ENCODE data around the gene RHOJ.

Gene RHOJ

DNA sequence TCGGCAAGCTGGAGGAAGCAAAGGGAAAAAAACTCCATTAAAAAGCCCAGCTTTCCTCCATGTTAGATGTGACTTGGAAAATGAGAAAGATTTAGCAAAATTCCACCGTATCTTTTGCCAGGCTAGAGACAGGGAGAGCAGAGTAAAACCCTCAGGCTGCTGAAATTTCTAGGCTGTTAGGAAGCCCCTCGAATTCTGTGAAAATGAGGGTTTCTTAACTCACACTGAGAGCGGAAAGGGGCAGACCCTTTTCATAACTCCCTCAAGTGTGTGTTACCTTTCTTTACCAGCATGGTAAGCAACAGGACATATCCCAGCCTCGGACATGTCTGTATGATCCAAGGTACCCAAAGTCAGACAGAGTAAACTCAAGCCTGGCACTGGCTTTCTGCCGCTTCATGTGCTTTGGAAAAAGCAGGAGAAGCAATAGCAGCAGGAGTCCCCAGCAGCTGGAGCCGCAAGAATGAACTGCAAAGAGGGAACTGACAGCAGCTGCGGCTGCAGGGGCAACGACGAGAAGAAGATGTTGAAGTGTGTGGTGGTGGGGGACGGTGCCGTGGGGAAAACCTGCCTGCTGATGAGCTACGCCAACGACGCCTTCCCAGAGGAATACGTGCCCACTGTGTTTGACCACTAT lies at the start of gene RHOJ:
Gene RHOJ (plus strand): TSS at position 37 of the 637 bp plus-strand sequence. CDS start 427 bp downstream, at position 464.
- TF ChIP-seq, protein P1, sequence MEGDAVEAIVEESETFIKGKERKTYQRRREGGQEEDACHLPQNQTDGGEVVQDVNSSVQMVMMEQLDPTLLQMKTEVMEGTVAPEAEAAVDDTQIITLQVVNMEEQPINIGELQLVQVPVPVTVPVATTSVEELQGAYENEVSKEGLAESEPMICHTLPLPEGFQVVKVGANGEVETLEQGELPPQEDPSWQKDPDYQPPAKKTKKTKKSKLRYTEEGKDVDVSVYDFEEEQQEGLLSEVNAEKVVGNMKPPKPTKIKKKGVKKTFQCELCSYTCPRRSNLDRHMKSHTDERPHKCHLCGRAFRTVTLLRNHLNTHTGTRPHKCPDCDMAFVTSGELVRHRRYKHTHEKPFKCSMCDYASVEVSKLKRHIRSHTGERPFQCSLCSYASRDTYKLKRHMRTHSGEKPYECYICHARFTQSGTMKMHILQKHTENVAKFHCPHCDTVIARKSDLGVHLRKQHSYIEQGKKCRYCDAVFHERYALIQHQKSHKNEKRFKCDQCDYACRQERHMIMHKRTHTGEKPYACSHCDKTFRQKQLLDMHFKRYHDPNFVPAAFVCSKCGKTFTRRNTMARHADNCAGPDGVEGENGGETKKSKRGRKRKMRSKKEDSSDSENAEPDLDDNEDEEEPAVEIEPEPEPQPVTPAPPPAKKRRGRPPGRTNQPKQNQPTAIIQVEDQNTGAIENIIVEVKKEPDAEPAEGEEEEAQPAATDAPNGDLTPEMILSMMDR (IDR thresholded peaks at IDR 0.05), result no peak

DNA sequence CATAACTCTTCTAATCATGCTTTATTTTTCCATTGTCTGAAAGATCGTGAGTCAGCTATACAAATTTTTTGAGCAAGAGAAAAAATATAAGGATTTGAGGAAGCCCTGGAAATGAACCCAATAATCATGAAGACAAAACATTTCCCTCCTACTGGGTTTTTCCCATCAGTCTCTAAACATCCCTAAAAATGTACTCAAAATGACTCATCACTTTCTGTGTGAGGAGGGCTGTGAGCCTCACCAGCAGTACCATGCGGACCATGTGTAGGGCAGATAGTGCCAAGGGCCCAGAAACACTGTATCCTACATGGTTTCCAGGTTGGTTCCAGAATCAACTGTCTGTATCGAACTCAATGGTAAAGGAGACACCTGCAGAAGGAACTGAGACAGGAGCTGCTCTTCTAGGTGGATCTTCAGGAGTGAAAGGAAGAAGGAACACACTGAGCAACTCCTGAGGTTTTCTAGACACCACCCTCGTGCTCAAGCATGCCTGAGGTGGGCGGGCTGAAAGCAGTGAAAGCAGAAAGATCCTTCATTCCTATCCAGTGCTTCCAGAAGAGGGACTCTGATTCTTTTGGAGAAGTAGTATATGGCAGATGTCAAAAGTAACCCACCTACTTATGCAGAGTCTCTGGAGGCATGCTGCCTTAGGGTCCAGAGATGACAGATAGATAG lies 48.6 kb upstream of the RHOJ start:
- TF ChIP-seq, protein P1 (IDR thresholded peaks at IDR 0.05), result no peak

DNA sequence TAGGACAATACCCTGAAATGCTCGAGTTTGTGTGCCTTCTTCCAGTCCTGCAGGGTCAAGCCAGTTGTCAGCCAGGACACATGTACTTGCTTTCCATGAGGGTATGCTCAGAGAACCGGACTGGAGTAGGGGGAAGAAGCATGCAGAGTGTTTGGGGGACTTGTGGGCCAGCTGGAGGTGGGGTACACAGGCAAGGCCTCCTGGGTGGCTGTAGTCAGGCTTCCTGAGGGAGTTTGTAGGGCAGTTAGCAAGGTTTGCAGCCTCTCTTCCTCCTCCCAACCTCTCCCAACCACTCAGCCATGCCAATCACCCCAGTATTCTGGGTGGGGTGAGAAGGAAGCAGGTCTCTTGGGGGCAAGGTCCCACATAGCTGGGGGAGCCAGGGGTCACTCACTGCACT lies 47.0 kb upstream of the RHOJ start:
- TF ChIP-seq, protein P1 (IDR thresholded peaks at IDR 0.05), result no peak

DNA sequence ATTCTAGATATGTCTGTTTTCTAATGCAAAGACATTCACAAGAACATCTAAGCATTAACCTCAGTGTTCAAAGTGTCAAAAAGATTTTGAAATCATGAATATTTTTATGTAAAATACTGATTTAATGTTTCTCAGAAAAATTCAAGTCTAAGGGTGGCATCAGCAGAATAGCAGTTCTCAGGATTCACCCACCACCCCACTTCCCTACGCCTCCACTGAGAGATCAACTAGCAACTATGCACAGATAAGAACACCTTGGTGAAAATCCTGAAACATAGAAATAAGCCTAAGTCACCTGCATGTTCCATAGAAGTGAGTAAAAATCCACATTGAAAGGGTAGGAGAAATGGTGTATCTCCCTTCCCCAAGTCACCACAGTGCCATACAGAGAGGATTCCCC lies 40.9 kb upstream of the RHOJ start:
- TF ChIP-seq, protein P1 (IDR thresholded peaks at IDR 0.05), result no peak

DNA sequence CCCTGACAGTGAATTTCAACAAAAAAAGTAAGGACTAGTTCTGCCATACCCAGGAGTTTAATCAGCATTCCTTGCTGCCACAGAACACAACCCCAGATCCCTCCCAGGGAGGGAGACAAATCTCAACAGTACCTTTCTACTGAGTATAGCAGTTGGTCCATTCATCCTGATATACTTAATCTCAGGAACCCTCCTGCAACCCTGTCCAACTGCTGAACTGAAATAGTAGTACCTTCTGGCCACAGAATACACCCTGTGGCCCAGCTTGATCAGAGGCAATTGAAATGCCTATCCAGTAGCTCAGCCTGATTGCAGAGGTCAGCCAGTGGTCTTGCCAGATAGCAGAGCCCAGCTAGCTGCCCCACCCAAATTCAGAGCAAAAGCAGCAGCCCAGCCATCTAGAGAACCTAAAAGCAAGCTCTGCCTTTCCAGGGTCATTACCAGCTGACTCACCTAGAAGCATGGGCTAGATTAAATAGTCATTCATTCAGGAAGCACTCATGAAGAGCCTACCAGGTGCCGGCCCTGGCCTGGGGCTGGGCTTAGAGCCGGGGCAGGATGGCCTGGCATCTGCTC lies 40.0 kb upstream of the RHOJ start:
- TF ChIP-seq, protein P1 (IDR thresholded peaks at IDR 0.05), result no peak

DNA sequence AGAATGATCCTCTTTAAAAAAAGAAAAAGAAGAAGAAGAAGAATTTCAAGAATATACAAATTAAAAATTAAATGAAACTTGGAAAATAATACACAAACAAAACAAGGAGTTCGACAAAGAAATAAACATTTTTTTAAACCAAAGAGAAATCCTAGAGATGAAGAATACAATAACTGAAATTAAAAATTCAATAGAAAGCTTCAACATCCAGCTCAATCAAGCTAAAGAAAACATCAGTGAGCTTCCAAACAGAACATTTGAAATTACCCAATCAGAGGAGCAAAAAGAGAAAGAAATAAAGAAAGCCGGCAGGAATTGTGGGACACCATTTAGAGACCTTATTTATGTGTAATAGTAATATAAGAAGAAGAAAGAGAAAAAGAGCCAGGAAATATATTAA lies 37.2 kb upstream of the RHOJ start:
- TF ChIP-seq, protein P1 (IDR thresholded peaks at IDR 0.05), result no peak

DNA sequence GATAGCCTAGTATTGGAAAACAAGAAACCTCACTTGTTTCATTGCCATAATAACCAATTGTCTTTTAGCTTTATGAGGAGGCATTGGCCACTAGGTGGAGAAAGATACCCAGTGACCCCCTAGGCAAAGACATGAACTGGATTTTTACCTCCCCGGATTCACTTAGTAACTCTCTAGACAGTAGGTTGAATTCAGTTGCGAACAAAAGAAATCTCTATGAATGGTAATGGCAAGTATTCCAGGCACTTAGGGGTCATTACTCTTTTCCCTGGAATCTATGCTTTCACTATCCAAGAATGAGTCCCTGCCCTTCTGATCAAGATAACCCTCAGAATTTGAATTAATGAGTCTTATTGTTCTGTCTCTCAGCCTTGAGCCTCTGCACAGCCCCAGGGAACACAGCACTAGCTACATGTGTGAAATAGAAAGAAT lies 29.5 kb upstream of the RHOJ start:
- TF ChIP-seq, protein P1 (IDR thresholded peaks at IDR 0.05), result peak; percentile 59
